Upper lobe of left lung (tissue), 4 donors: ENCODE measurements around the gene DST.

ENCODE experiments used
- CTCF ChIP-seq, 6 experiments: fragments of 450-650 bp in 4 of 6; fragments of 200-600 bp in 2 of 6; sonication (generic) in 2 of 6; IDR thresholded peaks; one replicate each; pipeline ENCODE4 v1.5.1; 2016 to 2019; ENCODE audit warnings: antibody characterized with exemption in 6 of 6
- POLR2A ChIP-seq, 4 donors: fragments of 450-650 bp; IDR thresholded peaks; one replicate each; pipeline ENCODE4 v1.5.1; 2016 to 2017; ENCODE audit warnings: antibody characterized with exemption in 4 of 4, mild to moderate bottlenecking in 2 of 4
- POLR2AphosphoS5 ChIP-seq, 2 donors: sonication (generic); formaldehyde crosslinking; IDR thresholded peaks; one replicate each; pipeline ENCODE4 v1.5.1; 2017; ENCODE audit warnings: antibody characterized with exemption in 2 of 2

- no peak for TF ChIP-seq CTCF (IDR thresholded peaks at IDR 0.05)
- TF ChIP-seq POLR2A (IDR thresholded peaks at IDR 0.05), result no peak
- TF ChIP-seq POLR2AphosphoS5 (IDR thresholded peaks at IDR 0.05), result no peak
These were observed 192.3 kb downstream of the DST start for GRCh38 chr6:56450376-56450775.
